ENCODE data around the gene PHRF1.

DNA sequence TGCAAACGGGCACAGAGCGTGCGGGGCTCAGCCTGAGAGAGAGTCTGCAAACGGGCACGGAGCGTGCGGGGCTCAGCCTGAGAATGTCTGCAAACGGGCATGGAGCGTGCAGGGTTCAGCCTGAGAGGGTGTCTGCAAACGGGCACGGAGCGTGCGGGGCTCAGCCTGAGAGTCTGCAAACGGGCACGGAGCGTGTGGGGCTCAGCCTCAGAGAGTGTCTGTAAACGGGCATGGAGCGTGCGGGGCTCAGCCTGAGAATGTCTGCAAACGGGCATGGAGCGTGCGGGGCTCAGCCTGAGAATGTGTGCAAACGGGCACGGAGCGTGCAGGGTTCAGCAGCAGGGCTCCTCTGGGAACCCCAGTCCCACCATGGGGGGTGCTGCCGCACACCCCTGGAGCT, 13.5 kb downstream of the PHRF1 start:
- TF ChIP-seq, protein P1, sequence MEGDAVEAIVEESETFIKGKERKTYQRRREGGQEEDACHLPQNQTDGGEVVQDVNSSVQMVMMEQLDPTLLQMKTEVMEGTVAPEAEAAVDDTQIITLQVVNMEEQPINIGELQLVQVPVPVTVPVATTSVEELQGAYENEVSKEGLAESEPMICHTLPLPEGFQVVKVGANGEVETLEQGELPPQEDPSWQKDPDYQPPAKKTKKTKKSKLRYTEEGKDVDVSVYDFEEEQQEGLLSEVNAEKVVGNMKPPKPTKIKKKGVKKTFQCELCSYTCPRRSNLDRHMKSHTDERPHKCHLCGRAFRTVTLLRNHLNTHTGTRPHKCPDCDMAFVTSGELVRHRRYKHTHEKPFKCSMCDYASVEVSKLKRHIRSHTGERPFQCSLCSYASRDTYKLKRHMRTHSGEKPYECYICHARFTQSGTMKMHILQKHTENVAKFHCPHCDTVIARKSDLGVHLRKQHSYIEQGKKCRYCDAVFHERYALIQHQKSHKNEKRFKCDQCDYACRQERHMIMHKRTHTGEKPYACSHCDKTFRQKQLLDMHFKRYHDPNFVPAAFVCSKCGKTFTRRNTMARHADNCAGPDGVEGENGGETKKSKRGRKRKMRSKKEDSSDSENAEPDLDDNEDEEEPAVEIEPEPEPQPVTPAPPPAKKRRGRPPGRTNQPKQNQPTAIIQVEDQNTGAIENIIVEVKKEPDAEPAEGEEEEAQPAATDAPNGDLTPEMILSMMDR (IDR thresholded peaks at IDR 0.05; ENCODE audit: poor library complexity): no peak
- TF ChIP-seq EZH2 (IDR thresholded peaks at IDR 0.05; ENCODE audit: borderline replicate concordance): no peak
- no peak for TF ChIP-seq EZH2phosphoT487 (IDR thresholded peaks at IDR 0.05; ENCODE audit: low read depth, severe bottlenecking, unreplicated experiment)

Data from hepatocyte (in vitro differentiated cells).